ENCODE results near the gene CEP250. TPM values are rescaled to one million over a fixed set of nuclear protein-coding genes. Genes with fewer than 3 reads are reported as not detected.

Gene CEP250
- 28.6 and 31.6 TPM in 2 replicates for total RNA-seq (2014; rRNA removed; shearing (Covaris generic))
- total RNA-seq (2022), result 68.9 and 74.4 TPM in 2 replicates
- percentile 66 among the genes with signal in this experiment for Bru-seq, nascent RNA
- BruChase-seq, experiment 1, labeled RNA remaining after a 6-hour chase, result percentile 77 among the genes with signal in this experiment
- BruChase-seq, experiment 2, labeled RNA remaining after a 2-hour chase, result percentile 72 among the genes with signal in this experiment
- long read RNA-seq, full-length matches to known transcripts, result 1 of 88 reads
- long read RNA-seq, partial matches to known transcripts, result 55 of 88 reads
- long read RNA-seq, other reads (novel, unspliced or antisense), result 32 of 88 reads

- Histone ChIP-seq H3K4me1 (ENCODE audit: insufficient read depth, low read length, poor library complexity, severe bottlenecking) (peaks cover 21% of the 10 kb centered on the region), H3K79me2 (ENCODE audit: insufficient read depth, low read depth, low read length) (no peaks in the 10 kb centered on the region; the same call in 1 of the 2 replicates), H3K36me3 (ENCODE audit: insufficient read depth, low read length) (no peaks in the 10 kb centered on the region), H3K27ac (ENCODE audit: low read depth, low read length, poor library complexity, severe bottlenecking) (peak within 1 kb of the TSS; percentile 64), H3K9me3 (ENCODE audit: low read length) (no peaks in the 10 kb centered on the region), H3K9me2 (ENCODE audit: insufficient read depth, low read length) (no peaks in the 10 kb centered on the region), H3K4me3 (ENCODE audit: low read depth, low read length, poor library complexity, severe bottlenecking) (peak within 1 kb of the TSS; percentile 79), H3K4me2 (ENCODE audit: low read length) (peak within 1 kb of the TSS; percentile 68), H4K20me1 (ENCODE audit: insufficient read depth, low read length) (no peaks in the 10 kb centered on the region), H2AFZ (ENCODE audit: low read length) (peak within 1 kb of the TSS; percentile 77)
- intact Hi-C loops (cut with micrococcal nuclease; ENCODE audit: unreplicated experiment), result no loop called here
- BruUV-seq (replicated peaks), result no TSS peak
- no peak for TF ChIP-seq EZH2phosphoT487 (IDR thresholded peaks at IDR 0.05; ENCODE audit: borderline replicate concordance, low read depth, low read length)
- TF ChIP-seq CTCF (conservative IDR thresholded peaks at IDR 0.05; ENCODE audit: low read length), result no peak
- DNase-seq (ENCODE audit: low spot score), result peak; percentile 98
- POLR2A ChIA-PET, result interaction anchor here (0.6 to 1.7 kb wide), 10 partner anchors 9 to 847 kb away, joined by 3 to 7 read pairs (median 4); no protein-coding TSS in a partner anchor
- CTCF ChIA-PET (ENCODE audit: unreplicated experiment), result interaction anchor here (0.6 to 1.0 kb wide), 4 partner anchors 9 to 500 kb away, joined by 3 to 16 read pairs (median 4); no protein-coding TSS in a partner anchor
These were observed at the start of gene CEP250 for GRCh38 chr20:35454881-35455609. Gene CEP250 (plus strand): TSS chr20:35455598. CDS start chr20:35462368, 6,770 bp downstream.

- TF ChIP-seq EZH2phosphoT487 (IDR thresholded peaks at IDR 0.05; ENCODE audit: borderline replicate concordance, low read depth, low read length) (no peak), CTCF (conservative IDR thresholded peaks at IDR 0.05; ENCODE audit: low read length) (no peak)
- ChIA-PET POLR2A (no interaction called here), CTCF (ENCODE audit: unreplicated experiment) (no interaction called here)
- peaks cover 64% of the 10 kb centered on the region for H3K79me2 ChIP-seq (ENCODE audit: insufficient read depth, low read depth, low read length)
- no peak for DNase-seq (ENCODE audit: low spot score)
- BruUV-seq (replicated peaks), result no TSS peak
- no peak overlapping the region for H3K4me2 ChIP-seq (ENCODE audit: low read length)
- no peak overlapping the region for H3K4me3 ChIP-seq (ENCODE audit: low read depth, low read length, poor library complexity, severe bottlenecking)
- H3K27ac ChIP-seq (ENCODE audit: low read depth, low read length, poor library complexity, severe bottlenecking), result no peak overlapping the region
- H3K9me2 ChIP-seq (ENCODE audit: insufficient read depth, low read length), result no peaks in the 10 kb centered on the region
- peaks cover 18% of the 10 kb centered on the region for H3K4me1 ChIP-seq (ENCODE audit: insufficient read depth, low read length, poor library complexity, severe bottlenecking)
- intact Hi-C loops (cut with micrococcal nuclease; ENCODE audit: unreplicated experiment), result no loop called here
- H3K9me3 ChIP-seq (ENCODE audit: low read length), result peaks cover 21% of the 10 kb centered on the region
- no peaks in the 10 kb centered on the region for H4K20me1 ChIP-seq (ENCODE audit: insufficient read depth, low read length)
- H2AFZ ChIP-seq (ENCODE audit: low read length), result no peak overlapping the region
- H3K36me3 ChIP-seq (ENCODE audit: insufficient read depth, low read length), result peaks cover 68% of the 10 kb centered on the region
These were observed 49.6 kb upstream of the CEP250 start for GRCh38 chr20:35405775-35406174.

Measured in OCI-LY7 (cell line).